Activated CD8-positive, alpha-beta memory T cell treated with anti-CD3 and anti-CD28 coated beads for 36 hours (primary cell): ENCODE data around the gene PDCD1LG2. TPM values are rescaled to one million over a fixed set of nuclear protein-coding genes. Genes with fewer than 3 reads are reported as not detected.

Source experiments
- total RNA-seq, 2 experiments: library from RNA; stranded (reverse); gene quantifications; one replicate each; pipeline ENCODE4 v1.2.3, GENCODE V29; 2021

The PDCD1LG2 gene
- total RNA-seq, 2 experiments from 2014 or later: 0.25 to 0.51 TPM

Other genes starting within 250 kb of the PDCD1LG2 start
- 1 to 10 TPM; 2.4 to 2.8 TPM for gene RLN2, start 205.8 kb upstream of the PDCD1LG2 start, total RNA-seq
- 1 to 10 TPM; 1.1 to 1.3 TPM for gene RLN1, start 170.7 kb upstream of the PDCD1LG2 start, total RNA-seq
- 10 to 100 TPM; 31.8 to 35.7 TPM for gene PLGRKT, start 72.6 kb upstream of the PDCD1LG2 start, total RNA-seq
- gene CD274, start 60.0 kb upstream of the PDCD1LG2 start, total RNA-seq: 10 to 100 TPM; 19.3 to 20.3 TPM
- 10 to 100 TPM; 13.4 to 15.2 TPM for gene RIC1, start 118.6 kb downstream of the PDCD1LG2 start, total RNA-seq